Liver (tissue), 9 donors: ENCODE results near the gene USP28. TPM values are rescaled to one million over a fixed set of nuclear protein-coding genes. Genes with fewer than 3 reads are reported as not detected.

Experiments used
- DNase-seq: peaks from one replicate; pipeline ENCODE4 v3.0.0-alpha.2; 2017; ENCODE audit warnings: low spot score
- H3K27ac ChIP-seq, 2 donors: one replicate each; pipeline ENCODE4 v1.7.0; 2013; ENCODE audit warnings: inconsistent platforms in 2 of 2, low read length in 2 of 2, control low read depth in 1 of 2, low read depth in 1 of 2, mild to moderate bottlenecking in 1 of 2
- H3K27me3 ChIP-seq, 4 donors: one replicate each; pipeline versions ENCODE4 v1.6.1 to v1.7.0; 2013; ENCODE audit warnings: low read length in 3 of 4, inconsistent platforms in 1 of 4, mild to moderate bottlenecking in 1 of 4, moderate library complexity in 1 of 4; ENCODE audit not compliant: control insufficient read depth in 4 of 4, insufficient read depth in 4 of 4
- H3K36me3 ChIP-seq, 4 donors: one replicate each; pipeline versions ENCODE4 v1.6.1 to v1.7.0; 2013; ENCODE audit warnings: low read length in 3 of 4, mild to moderate bottlenecking in 3 of 4, low read depth in 1 of 4, moderate library complexity in 1 of 4; ENCODE audit not compliant: control insufficient read depth in 4 of 4, insufficient read depth in 3 of 4
- H3K4me1 ChIP-seq, 4 donors: one replicate each; pipeline versions ENCODE4 v1.6.1 to v1.7.0; 2013; ENCODE audit warnings: low read length in 3 of 4, mild to moderate bottlenecking in 3 of 4, moderate library complexity in 1 of 4; ENCODE audit not compliant: control insufficient read depth in 4 of 4, insufficient read depth in 4 of 4
- H3K4me3 ChIP-seq, 3 donors: one replicate each; pipeline versions ENCODE4 v1.6.1 to v1.7.0; 2013; ENCODE audit warnings: low read length in 3 of 3, control low read depth in 1 of 3, low read depth in 1 of 3, mild to moderate bottlenecking in 1 of 3
- H3K9ac ChIP-seq, 2 donors: one replicate each; pipeline ENCODE4 v1.7.0; 2013; ENCODE audit warnings: low read length in 2 of 2, mild to moderate bottlenecking in 2 of 2, moderate library complexity in 2 of 2, control low read depth in 1 of 2, low read depth in 1 of 2
- H3K9me3 ChIP-seq, 4 donors: one replicate each; pipeline versions ENCODE4 v1.6.1 to v1.7.0; 2013; ENCODE audit warnings: low read length in 3 of 4; ENCODE audit not compliant: control insufficient read depth in 4 of 4
- EGR1 ChIP-seq, 2 donors: IDR thresholded peaks; 2 replicates each; pipeline ENCODE4 v1.6.1; 2016 to 2018; ENCODE audit warnings: antibody characterized with exemption in 2 of 2, low read depth in 2 of 2
- FOXA1 ChIP-seq: IDR thresholded peaks from 2 replicates; pipeline ENCODE4 v1.6.1; 2016; ENCODE audit warnings: antibody characterized with exemption
- FOXA2 ChIP-seq: IDR thresholded peaks from 2 replicates; pipeline ENCODE4 v1.6.1; 2016; ENCODE audit warnings: antibody characterized with exemption
- RAD21 ChIP-seq, 2 donors: IDR thresholded peaks; 2 replicates each; pipeline ENCODE4 v1.6.1; 2016; ENCODE audit warnings: antibody characterized with exemption in 2 of 2, mild to moderate bottlenecking in 2 of 2
- RXRA ChIP-seq, 2 donors: IDR thresholded peaks; 2 replicates each; pipeline ENCODE4 v1.6.1; 2017 to 2018; ENCODE audit warnings: antibody characterized with exemption in 2 of 2, mild to moderate bottlenecking in 1 of 2
- SP1 ChIP-seq: IDR thresholded peaks from 2 replicates; pipeline ENCODE4 v1.6.1; 2018; ENCODE audit warnings: antibody characterized with exemption, mild to moderate bottlenecking
- YY1 ChIP-seq: IDR thresholded peaks from 2 replicates; pipeline ENCODE4 v1.6.1; 2016; ENCODE audit warnings: antibody characterized with exemption, mild to moderate bottlenecking
- ZBTB33 ChIP-seq: IDR thresholded peaks from 2 replicates; pipeline ENCODE4 v1.6.1; 2016; ENCODE audit warnings: antibody characterized with exemption
- WGBS: extraction: QIAGEN DNeasy Blood & Tissue Kit; methylation state at CpG from one replicate; pipeline ENCODE4 v1.1.7; 2013; 5-methylcytosine and 5-hydroxymethylcytosine counted together
- polyA plus RNA-seq, 2 donors: library from polyadenylated mRNA; stranded (reverse) in 1 of 2; unstranded in 1 of 2; fragments of 200-250 nt in 1 of 2; fragments of >200 nt in 1 of 2; fragmentation: Nextera tagmentation in 1 of 2; extraction: Ambion mirVana in 1 of 2; gene quantifications; one replicate each; pipeline versions ENCODE4 v1.2.1 to v1.2.3, GENCODE V29; 2013 to 2015
- total RNA-seq, 2 donors: library from RNA; depleted of rRNA; stranded (reverse); fragments of >200 nt; gene quantifications; one replicate each; pipeline ENCODE4 v1.2.3, GENCODE V29; 2014
- TF ChIP-seq, protein P1 (sequence below): IDR thresholded peaks from 2 replicates; pipeline ENCODE4 v1.6.1; 2016; ENCODE audit warnings: antibody characterized with exemption, mild to moderate bottlenecking
- TF ChIP-seq, protein P2 (sequence below): IDR thresholded peaks from 2 replicates; pipeline ENCODE4 v1.6.1; 2016; ENCODE audit warnings: antibody characterized with exemption
- TF ChIP-seq, protein P3 (sequence below): fragments of 150-350 bp; IDR thresholded peaks from 2 replicates; pipeline ENCODE4 v1.5.1; 2017; ENCODE audit warnings: improper control_type of control experiment, low read depth, low read length; ENCODE audit not compliant: missing input control
- donor health status: healthy.
- donor health status: healthy.
- donor health status: healthy.
- donor health status: healthy.
- donor health status: healthy.

The USP28 gene
- total and polyA plus RNA-seq, 4 donors, result 5.1 to 20.3 (median 8.8) TPM

- TF ChIP-seq RAD21 (IDR thresholded peaks at IDR 0.05) (no peak), ZBTB33 (no peak), SP1 (no peak), EGR1 (IDR thresholded peaks at IDR 0.05; ENCODE audit: low read depth in 2 of 2) (no peak), RXRA (IDR thresholded peaks at IDR 0.05) (peak in 1 of 2 donors; percentile 49)
- Histone ChIP-seq H3K4me1 (peaks cover 2 to 21% (median 11%) of the 10 kb centered on the region in 4 donors), H3K27me3 (no peaks in the 10 kb centered on the region), H3K9me3 (no peaks in the 10 kb centered on the region), H3K4me3 (no peak overlapping the region), H3K36me3 (no peaks in the 10 kb centered on the region), H3K27ac (peak overlapping the region; percentile 49 to 82), H3K9ac (no peak overlapping the region)
- no peak for DNase-seq
- WGBS, result 37% methylated on average over 5 of the region's 5 CpGs
Observed at GRCh38 chr11:113781682-113782081, 93.7 kb downstream of the USP28 start.

GRCh38 chr11:113779496-113779895 lies 95.9 kb downstream of the USP28 start, which contains the start of gene CLDN25:
Gene CLDN25 (plus strand): TSS chr11:113779796. CDS start chr11:113779796, 0 bp downstream.
- peaks cover 2 to 21% (median 11%) of the 10 kb centered on the region in 4 donors for H3K4me1 ChIP-seq
- H3K9ac ChIP-seq, result no peak within 1 kb of the TSS
- H3K4me3 ChIP-seq, result no peak within 1 kb of the TSS
- no peaks in the 10 kb centered on the region for H3K9me3 ChIP-seq
- 88% methylated on average over 4 of the region's 4 CpGs for WGBS
- no peak for DNase-seq
- H3K27ac ChIP-seq, result no peak within 1 kb of the TSS
- H3K27me3 ChIP-seq, result no peaks in the 10 kb centered on the region
- no peaks in the 10 kb centered on the region for H3K36me3 ChIP-seq
- TF ChIP-seq, protein P1, sequence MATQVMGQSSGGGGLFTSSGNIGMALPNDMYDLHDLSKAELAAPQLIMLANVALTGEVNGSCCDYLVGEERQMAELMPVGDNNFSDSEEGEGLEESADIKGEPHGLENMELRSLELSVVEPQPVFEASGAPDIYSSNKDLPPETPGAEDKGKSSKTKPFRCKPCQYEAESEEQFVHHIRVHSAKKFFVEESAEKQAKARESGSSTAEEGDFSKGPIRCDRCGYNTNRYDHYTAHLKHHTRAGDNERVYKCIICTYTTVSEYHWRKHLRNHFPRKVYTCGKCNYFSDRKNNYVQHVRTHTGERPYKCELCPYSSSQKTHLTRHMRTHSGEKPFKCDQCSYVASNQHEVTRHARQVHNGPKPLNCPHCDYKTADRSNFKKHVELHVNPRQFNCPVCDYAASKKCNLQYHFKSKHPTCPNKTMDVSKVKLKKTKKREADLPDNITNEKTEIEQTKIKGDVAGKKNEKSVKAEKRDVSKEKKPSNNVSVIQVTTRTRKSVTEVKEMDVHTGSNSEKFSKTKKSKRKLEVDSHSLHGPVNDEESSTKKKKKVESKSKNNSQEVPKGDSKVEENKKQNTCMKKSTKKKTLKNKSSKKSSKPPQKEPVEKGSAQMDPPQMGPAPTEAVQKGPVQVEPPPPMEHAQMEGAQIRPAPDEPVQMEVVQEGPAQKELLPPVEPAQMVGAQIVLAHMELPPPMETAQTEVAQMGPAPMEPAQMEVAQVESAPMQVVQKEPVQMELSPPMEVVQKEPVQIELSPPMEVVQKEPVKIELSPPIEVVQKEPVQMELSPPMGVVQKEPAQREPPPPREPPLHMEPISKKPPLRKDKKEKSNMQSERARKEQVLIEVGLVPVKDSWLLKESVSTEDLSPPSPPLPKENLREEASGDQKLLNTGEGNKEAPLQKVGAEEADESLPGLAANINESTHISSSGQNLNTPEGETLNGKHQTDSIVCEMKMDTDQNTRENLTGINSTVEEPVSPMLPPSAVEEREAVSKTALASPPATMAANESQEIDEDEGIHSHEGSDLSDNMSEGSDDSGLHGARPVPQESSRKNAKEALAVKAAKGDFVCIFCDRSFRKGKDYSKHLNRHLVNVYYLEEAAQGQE, result no peak
- TF ChIP-seq FOXA2 (no peak), YY1 (no peak), FOXA1 (no peak)
- TF ChIP-seq, protein P2, sequence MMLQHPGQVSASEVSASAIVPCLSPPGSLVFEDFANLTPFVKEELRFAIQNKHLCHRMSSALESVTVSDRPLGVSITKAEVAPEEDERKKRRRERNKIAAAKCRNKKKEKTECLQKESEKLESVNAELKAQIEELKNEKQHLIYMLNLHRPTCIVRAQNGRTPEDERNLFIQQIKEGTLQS, result no peak
- TF ChIP-seq, protein P3, sequence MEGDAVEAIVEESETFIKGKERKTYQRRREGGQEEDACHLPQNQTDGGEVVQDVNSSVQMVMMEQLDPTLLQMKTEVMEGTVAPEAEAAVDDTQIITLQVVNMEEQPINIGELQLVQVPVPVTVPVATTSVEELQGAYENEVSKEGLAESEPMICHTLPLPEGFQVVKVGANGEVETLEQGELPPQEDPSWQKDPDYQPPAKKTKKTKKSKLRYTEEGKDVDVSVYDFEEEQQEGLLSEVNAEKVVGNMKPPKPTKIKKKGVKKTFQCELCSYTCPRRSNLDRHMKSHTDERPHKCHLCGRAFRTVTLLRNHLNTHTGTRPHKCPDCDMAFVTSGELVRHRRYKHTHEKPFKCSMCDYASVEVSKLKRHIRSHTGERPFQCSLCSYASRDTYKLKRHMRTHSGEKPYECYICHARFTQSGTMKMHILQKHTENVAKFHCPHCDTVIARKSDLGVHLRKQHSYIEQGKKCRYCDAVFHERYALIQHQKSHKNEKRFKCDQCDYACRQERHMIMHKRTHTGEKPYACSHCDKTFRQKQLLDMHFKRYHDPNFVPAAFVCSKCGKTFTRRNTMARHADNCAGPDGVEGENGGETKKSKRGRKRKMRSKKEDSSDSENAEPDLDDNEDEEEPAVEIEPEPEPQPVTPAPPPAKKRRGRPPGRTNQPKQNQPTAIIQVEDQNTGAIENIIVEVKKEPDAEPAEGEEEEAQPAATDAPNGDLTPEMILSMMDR, result no peak
